Left lung (tissue), 10 donors: ENCODE measurements around the gene AGAP1. TPM values are rescaled to one million over a fixed set of nuclear protein-coding genes. Genes with fewer than 3 reads are reported as not detected.

Source experiments
- ATAC-seq: fragments of 200-7000 bp; cut with Tn5 transposase; one replicate; pipeline ENCODE4 v1.9.1; 2020; ENCODE audit warnings: moderate library complexity
- DNase-seq, 4 donors: peaks; one replicate each; pipeline ENCODE4 v3.0.0-alpha.2; 2013 to 2020
- H3K27ac ChIP-seq, 2 donors: fragments of 200-600 bp; sonication (generic) in 1 of 2; one replicate each; pipeline versions ENCODE4 v1.5.0 to v1.8.0; 2020 to 2021
- H3K27me3 ChIP-seq, 2 donors: fragments of 200-600 bp; sonication (generic) in 1 of 2; one replicate each; pipeline versions ENCODE4 v1.5.0 to v1.8.0; 2020 to 2021
- H3K36me3 ChIP-seq, 2 donors: fragments of 200-600 bp; sonication (generic) in 1 of 2; one replicate each; pipeline versions ENCODE4 v1.5.0 to v1.8.0; 2020 to 2021
- H3K4me1 ChIP-seq, 2 donors: fragments of 200-600 bp; one replicate each; pipeline ENCODE4 v1.8.0; 2021
- H3K4me3 ChIP-seq, 2 donors: fragments of 200-600 bp; sonication (generic) in 1 of 2; one replicate each; pipeline versions ENCODE4 v1.5.0 to v1.8.0; 2020 to 2021; ENCODE audit warnings: mild to moderate bottlenecking in 1 of 2
- H3K9me3 ChIP-seq, 2 donors: fragments of 200-600 bp; sonication (generic) in 1 of 2; one replicate each; pipeline versions ENCODE4 v1.5.0 to v1.8.0; 2020 to 2021
- intact Hi-C, 2 donors: fragments of 100-400 bp; cut with DNase I; formaldehyde crosslinking; loops; one replicate each; pipeline versions ENCODE4 v1.11.2 to v1.14.2; 2022
- polyA plus RNA-seq, 6 donors: library from polyadenylated mRNA; unstranded; fragments of 120-200 nt; gene quantifications; one replicate each; pipeline ENCODE4 v1.2.1, GENCODE V29; 2013; ENCODE audit not compliant: insufficient read length in 6 of 6
- total RNA-seq, 2 donors: library from RNA; stranded (reverse); fragmentation: NEBNext Ultra II Directional; extraction: Animal tissue kit (Norgen Biotek cat#: 25700); gene quantifications; one replicate each; pipeline ENCODE4 v1.2.1, GENCODE V29; 2021
- TF ChIP-seq, protein P1 (sequence below), 2 donors: fragments of 200-600 bp; sonication (generic) in 1 of 2; IDR thresholded peaks; one replicate each; pipeline versions ENCODE4 v1.5.0 to v1.8.0; 2021; ENCODE audit warnings: antibody characterized with exemption in 2 of 2
- donor health status: DM: no; HTN: yes; CAD: no.
- donor health status: DM: no; HTN: no; CAD: no.

The AGAP1 gene
- total and polyA plus RNA-seq, 8 donors = 13.1 to 25.4 (median 22.4) TPM

DNA sequence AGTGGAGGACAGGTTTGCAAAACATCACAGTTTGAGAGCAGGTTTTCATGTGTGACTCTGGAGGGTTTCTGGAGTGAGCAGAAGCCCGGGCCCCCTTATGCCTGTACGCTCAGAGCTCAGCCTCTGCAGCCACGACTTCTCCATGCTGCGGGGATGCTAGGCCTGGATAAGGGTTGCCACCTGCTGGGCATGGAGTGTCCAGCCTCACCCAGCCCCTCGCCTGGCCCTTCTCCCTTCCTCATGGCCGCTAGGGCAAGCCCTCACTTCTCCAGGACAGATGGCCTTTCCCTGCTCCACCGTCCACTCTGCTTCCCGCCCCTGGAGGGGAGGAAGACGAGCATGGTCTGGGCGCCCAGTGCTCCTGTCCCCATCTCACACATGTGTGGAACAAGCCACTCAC is 355.6 kb downstream of the AGAP1 start:
- Histone ChIP-seq H3K4me3 (no peak overlapping the region), H3K36me3 (no peaks in the 10 kb centered on the region), H3K27me3 (no peaks in the 10 kb centered on the region), H3K4me1 (no peaks in the 10 kb centered on the region), H3K27ac (no peak overlapping the region), H3K9me3 (no peaks in the 10 kb centered on the region)
- intact Hi-C loops = no loop called here
- no peak for DNase-seq
- TF ChIP-seq, protein P1, sequence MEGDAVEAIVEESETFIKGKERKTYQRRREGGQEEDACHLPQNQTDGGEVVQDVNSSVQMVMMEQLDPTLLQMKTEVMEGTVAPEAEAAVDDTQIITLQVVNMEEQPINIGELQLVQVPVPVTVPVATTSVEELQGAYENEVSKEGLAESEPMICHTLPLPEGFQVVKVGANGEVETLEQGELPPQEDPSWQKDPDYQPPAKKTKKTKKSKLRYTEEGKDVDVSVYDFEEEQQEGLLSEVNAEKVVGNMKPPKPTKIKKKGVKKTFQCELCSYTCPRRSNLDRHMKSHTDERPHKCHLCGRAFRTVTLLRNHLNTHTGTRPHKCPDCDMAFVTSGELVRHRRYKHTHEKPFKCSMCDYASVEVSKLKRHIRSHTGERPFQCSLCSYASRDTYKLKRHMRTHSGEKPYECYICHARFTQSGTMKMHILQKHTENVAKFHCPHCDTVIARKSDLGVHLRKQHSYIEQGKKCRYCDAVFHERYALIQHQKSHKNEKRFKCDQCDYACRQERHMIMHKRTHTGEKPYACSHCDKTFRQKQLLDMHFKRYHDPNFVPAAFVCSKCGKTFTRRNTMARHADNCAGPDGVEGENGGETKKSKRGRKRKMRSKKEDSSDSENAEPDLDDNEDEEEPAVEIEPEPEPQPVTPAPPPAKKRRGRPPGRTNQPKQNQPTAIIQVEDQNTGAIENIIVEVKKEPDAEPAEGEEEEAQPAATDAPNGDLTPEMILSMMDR (IDR thresholded peaks at IDR 0.05) = no peak
- no peak for ATAC-seq

DNA sequence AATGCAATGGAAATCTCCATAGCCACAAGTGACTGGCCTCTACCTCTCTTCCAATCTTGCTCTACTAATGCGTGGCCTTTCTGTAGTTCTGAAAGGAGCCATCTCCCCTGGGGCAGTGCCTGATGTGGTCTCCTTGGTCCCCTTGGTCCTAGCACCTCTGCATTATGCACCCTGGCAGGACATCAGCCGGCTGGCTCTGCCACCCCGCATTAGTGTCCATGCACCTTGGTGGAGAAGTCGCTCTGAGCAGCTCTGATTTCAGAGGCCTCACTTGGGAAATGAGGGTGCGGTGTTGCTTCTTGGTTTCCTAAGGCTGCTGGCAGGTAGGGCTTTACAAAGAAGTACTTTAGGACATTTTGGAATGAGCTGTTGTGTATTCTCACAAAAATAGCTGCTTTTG is 356.4 kb downstream of the AGAP1 start:
- Histone ChIP-seq H3K27ac (no peak overlapping the region), H3K4me3 (no peak overlapping the region), H3K9me3 (no peaks in the 10 kb centered on the region), H3K4me1 (no peaks in the 10 kb centered on the region), H3K36me3 (no peaks in the 10 kb centered on the region), H3K27me3 (no peaks in the 10 kb centered on the region)
- no peak for ATAC-seq
- intact Hi-C loops = no loop called here
- TF ChIP-seq, protein P1 (IDR thresholded peaks at IDR 0.05) = no peak
- no peak for DNase-seq

DNA sequence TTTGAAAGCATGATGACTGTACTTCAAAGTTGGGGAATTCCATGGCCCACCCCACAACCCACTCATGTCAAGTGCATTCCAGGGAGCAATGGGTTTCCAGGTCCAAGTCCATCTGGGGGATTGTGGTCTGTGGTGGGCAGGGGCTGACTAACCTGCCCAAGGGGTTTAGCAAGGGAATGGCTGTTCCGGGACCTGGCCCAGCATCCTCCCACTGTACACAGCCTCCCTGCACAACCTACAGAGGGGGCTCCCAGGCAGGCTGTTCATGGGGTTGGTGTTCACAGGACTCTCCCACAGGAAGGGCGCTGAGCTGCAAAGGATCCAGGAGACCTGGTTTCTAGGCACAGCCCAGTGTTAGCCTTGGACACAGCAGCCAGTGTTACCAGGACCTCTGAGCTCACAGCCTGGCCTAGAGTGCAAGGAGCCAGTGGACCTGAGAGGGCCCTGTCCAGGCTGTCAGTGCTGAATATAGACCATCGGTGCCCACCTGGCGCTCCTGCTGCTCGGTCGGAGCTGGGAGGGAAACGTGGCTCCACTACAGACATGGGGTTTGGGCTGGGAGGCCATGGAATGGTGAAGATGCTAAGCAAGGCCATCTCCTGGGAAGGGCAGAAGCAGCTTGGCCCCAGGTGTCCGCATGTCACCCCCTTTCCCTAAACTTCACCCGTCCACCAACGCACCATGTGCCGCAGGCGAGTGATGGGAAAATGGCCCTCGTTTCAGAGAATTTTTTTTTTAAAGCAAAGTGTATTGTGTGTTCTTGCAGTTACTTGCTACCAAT is 357.1 kb downstream of the AGAP1 start:
- no peak overlapping the region for H3K4me3 ChIP-seq
- no peak for ATAC-seq

DNA sequence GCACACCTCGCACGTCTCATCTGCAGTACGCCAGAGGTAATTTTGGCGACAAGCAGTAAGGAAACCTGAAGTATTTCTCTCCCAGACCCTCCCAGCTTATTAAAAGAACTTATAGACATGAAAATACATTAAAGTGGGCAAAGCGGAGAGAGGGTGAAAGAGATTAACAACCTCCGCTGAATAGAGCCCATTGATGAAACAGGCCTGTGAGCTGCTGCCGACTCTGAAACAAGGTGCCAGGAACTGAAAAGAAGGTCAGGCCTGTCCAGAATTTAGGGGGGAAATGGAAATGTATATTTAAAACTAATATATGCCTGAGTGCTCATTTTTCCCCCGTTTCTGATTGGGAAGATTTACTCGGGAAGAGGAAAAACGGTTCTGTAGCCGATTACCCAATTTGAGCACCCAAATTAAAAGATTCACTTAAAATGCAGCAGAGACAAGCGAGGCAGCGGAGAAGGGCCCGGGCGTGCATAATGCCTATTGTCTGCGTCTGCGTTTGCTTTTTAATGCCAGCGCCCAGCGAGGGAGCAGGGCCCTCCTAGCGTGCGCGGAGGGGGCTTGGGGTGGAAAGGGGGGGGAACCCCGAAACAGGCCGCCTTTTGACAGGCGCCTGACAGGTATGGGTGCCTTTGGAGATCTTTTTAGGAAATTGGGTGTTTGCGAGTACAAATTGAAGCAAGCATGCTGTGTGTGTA is 358.1 kb downstream of the AGAP1 start:
- no peak for DNase-seq

More for the DNA sequence above, 357.1 kb downstream of the AGAP1 start:
- intact Hi-C loops = no loop called here
- TF ChIP-seq, protein P1 (IDR thresholded peaks at IDR 0.05) = no peak
- no peaks in the 10 kb centered on the region for H3K27me3 ChIP-seq
- no peaks in the 10 kb centered on the region for H3K36me3 ChIP-seq
- no peak for DNase-seq
- no peak overlapping the region for H3K27ac ChIP-seq
- H3K9me3 ChIP-seq = no peaks in the 10 kb centered on the region
- H3K4me1 ChIP-seq = no peaks in the 10 kb centered on the region

DNA sequence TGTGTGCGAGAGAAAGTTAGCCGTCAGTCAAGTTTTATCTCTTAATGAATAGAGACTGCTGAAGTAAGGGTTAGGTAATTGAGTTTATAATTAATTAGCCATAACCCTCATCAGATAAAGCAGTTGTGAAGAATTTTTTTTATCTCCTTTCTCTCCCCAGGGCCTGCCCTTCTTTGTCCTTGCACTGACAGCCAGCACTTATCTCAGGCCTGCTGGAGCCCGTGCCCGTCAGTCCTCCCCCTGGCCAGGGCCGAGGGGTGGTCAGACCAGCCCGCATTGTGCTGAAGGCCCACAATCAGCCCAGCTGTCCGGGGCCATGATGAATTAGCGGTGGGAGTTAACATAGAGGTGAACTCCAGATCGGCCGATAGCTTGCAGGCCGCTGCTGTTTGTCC is 358.7 kb downstream of the AGAP1 start:
- Histone ChIP-seq H3K27me3 (no peaks in the 10 kb centered on the region), H3K27ac (no peak overlapping the region), H3K4me1 (no peaks in the 10 kb centered on the region), H3K9me3 (no peaks in the 10 kb centered on the region), H3K36me3 (no peaks in the 10 kb centered on the region), H3K4me3 (no peak overlapping the region)
- TF ChIP-seq, protein P1 (IDR thresholded peaks at IDR 0.05) = no peak
- DNase-seq (no peak), ATAC-seq (no peak)
- intact Hi-C loops = no loop called here

More for the DNA sequence above, 358.1 kb downstream of the AGAP1 start:
- no peak overlapping the region for H3K27ac ChIP-seq
- no peaks in the 10 kb centered on the region for H3K27me3 ChIP-seq
- TF ChIP-seq, protein P1 (IDR thresholded peaks at IDR 0.05) = no peak
- intact Hi-C loops = no loop called here
- no peaks in the 10 kb centered on the region for H3K36me3 ChIP-seq
- no peaks in the 10 kb centered on the region for H3K9me3 ChIP-seq
- ATAC-seq = no peak
- H3K4me3 ChIP-seq = no peak overlapping the region
- H3K4me1 ChIP-seq = no peaks in the 10 kb centered on the region
